Esophagus muscularis mucosa (tissue), 4 donors: ENCODE results near the gene GSTM5. TPM values are rescaled to one million over a fixed set of nuclear protein-coding genes. Genes with fewer than 3 reads are reported as not detected.

Experiments used
- DNase-seq: peaks from one replicate; pipeline ENCODE4 v3.0.0-alpha.2; 2017; ENCODE audit errors: extremely low spot score
- H3K27ac ChIP-seq, 4 donors: fragments of 200-600 bp; sonication (generic); replicated peaks in 1 of 4; 1 replicate in 3 of 4; 2 replicates in 1 of 4; pipeline ENCODE4 v1.5.1; 2016 to 2019; ENCODE audit warnings: mild to moderate bottlenecking in 1 of 4
- H3K27me3 ChIP-seq, 4 donors: fragments of 200-600 bp; sonication (generic); one replicate each; pipeline versions ENCODE4 v1.5.1 to v1.6.0; 2016 to 2019
- H3K36me3 ChIP-seq, 4 donors: fragments of 200-600 bp; sonication (generic); one replicate each; pipeline ENCODE4 v1.5.1; 2016 to 2019
- H3K4me1 ChIP-seq, 4 donors: fragments of 200-600 bp; sonication (generic); one replicate each; pipeline ENCODE4 v1.5.1; 2016 to 2019
- H3K4me3 ChIP-seq, 4 donors: fragments of 200-600 bp; sonication (generic); 1 replicate in 2 of 4; 2 replicates in 2 of 4; pipeline ENCODE4 v1.5.1; 2016 to 2019; ENCODE audit warnings: mild to moderate bottlenecking in 4 of 4, moderate library complexity in 1 of 4
- H3K9me3 ChIP-seq, 4 donors: fragments of 200-600 bp; sonication (generic); 1 replicate in 3 of 4; 2 replicates in 1 of 4; pipeline ENCODE4 v1.5.1; 2016 to 2019
- EP300 ChIP-seq: sonication (generic); formaldehyde crosslinking; IDR thresholded peaks from one replicate; pipeline ENCODE4 v1.6.1; 2017; ENCODE audit warnings: antibody characterized with exemption
- POLR2A ChIP-seq: fragments of 450-650 bp; IDR thresholded peaks from one replicate; pipeline ENCODE4 v1.6.1; 2017; ENCODE audit warnings: antibody characterized with exemption, moderate library complexity, mild to moderate bottlenecking, low read depth
- POLR2AphosphoS5 ChIP-seq, 2 donors: sonication (generic); formaldehyde crosslinking; IDR thresholded peaks; one replicate each; pipeline ENCODE4 v1.6.1; 2017; ENCODE audit warnings: antibody characterized with exemption in 2 of 2
- WGBS: methylation state at CpG from one replicate; pipeline ENCODE4 v1.1.5; 2018; 5-methylcytosine and 5-hydroxymethylcytosine counted together
- intact Hi-C: fragments of 100-400 bp; cut with DNase I; formaldehyde crosslinking; loops from one replicate; pipeline ENCODE4 v1.15.1; 2023
- total RNA-seq, 4 donors: library from RNA; depleted of rRNA; stranded (reverse); fragments of >200 nt; gene quantifications; one replicate each; pipeline versions ENCODE4 v1.1.0 to v1.2.1, GENCODE V29; 2016
- TF ChIP-seq, protein P1 (sequence below), 3 experiments: fragments of 200-600 bp in 2 of 3; fragments of 450-650 bp in 1 of 3; sonication (generic) in 2 of 3; IDR thresholded peaks; one replicate each; pipeline ENCODE4 v1.5.1; 2017 to 2019; ENCODE audit warnings: antibody characterized with exemption in 3 of 3, mild to moderate bottlenecking in 2 of 3, moderate library complexity in 1 of 3

The GSTM5 gene
- total RNA-seq, 4 donors from 2014 or later: 4.2 to 7.6 (median 6.0) TPM

DNA sequence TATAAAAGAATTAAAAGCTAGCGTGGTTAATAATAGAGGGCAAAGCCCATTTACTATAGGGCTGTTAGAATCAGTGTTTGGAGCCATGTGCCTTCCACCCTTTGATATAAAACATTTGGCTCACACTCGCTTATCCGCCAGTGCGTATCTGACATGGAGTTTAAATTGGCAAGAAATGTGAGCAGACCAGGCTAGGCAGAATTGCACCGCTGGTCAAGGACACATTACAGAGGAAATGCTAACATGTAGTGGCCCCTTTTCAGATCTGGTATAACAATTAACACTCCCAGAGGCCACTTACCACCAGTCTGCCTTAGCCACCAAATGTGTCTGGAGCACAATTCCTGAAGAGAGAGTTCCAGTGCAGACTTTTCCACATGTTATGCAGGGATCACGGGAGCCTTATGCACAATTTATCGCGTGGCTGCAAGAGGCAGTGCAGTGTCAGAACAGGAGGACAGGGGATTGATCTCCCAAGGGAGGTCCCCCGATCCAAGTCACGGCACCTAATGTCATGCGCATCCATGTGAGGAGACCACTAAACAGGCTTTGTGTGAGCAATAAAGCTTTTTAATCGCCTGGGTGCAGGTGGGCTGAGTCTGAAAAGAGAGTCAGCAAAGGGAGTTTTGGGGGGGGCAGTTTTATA is 14.8 kb downstream of the GSTM5 start:
- no peaks in the 10 kb centered on the region for H3K36me3 ChIP-seq
- H3K27ac ChIP-seq: no peak overlapping the region
- intact Hi-C loops: no loop called here
- no peak for TF ChIP-seq POLR2AphosphoS5 (IDR thresholded peaks at IDR 0.05)
- TF ChIP-seq EP300: no peak
- TF ChIP-seq, protein P1, sequence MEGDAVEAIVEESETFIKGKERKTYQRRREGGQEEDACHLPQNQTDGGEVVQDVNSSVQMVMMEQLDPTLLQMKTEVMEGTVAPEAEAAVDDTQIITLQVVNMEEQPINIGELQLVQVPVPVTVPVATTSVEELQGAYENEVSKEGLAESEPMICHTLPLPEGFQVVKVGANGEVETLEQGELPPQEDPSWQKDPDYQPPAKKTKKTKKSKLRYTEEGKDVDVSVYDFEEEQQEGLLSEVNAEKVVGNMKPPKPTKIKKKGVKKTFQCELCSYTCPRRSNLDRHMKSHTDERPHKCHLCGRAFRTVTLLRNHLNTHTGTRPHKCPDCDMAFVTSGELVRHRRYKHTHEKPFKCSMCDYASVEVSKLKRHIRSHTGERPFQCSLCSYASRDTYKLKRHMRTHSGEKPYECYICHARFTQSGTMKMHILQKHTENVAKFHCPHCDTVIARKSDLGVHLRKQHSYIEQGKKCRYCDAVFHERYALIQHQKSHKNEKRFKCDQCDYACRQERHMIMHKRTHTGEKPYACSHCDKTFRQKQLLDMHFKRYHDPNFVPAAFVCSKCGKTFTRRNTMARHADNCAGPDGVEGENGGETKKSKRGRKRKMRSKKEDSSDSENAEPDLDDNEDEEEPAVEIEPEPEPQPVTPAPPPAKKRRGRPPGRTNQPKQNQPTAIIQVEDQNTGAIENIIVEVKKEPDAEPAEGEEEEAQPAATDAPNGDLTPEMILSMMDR (IDR thresholded peaks at IDR 0.05): no peak
- TF ChIP-seq POLR2A: no peak
- no peaks in the 10 kb centered on the region for H3K9me3 ChIP-seq
- no peaks in the 10 kb centered on the region for H3K27me3 ChIP-seq
- WGBS: 86% methylated on average over 12 of the region's 12 CpGs
- no peak for DNase-seq
- H3K4me1 ChIP-seq: peaks cover 0 to 4% (median 0%) of the 10 kb centered on the region in 4 donors
- no peak overlapping the region for H3K4me3 ChIP-seq

DNA sequence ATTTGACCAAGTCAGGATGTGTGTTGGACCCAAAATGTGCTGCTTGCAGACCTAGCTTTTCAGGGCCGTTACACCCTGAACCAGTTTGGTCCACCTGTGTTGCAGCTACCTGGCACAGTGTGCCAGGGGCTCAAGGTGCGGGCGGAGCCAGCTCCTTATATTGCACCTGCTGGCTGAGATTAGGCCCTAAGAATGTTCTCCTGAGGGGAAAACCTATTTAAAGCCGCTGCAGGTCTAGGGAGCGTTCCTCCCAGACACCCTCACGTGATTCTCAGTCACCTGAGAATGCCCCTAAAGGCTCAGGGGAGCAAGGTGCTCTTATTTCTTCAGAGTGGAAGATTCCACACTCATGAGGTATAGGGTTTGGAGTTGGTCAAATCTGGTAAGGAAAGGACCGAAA is 16.8 kb downstream of the GSTM5 start:
- TF ChIP-seq, protein P1 (IDR thresholded peaks at IDR 0.05): no peak
- TF ChIP-seq EP300: no peak
- no peak for TF ChIP-seq POLR2AphosphoS5 (IDR thresholded peaks at IDR 0.05)
- TF ChIP-seq POLR2A: no peak

DNA sequence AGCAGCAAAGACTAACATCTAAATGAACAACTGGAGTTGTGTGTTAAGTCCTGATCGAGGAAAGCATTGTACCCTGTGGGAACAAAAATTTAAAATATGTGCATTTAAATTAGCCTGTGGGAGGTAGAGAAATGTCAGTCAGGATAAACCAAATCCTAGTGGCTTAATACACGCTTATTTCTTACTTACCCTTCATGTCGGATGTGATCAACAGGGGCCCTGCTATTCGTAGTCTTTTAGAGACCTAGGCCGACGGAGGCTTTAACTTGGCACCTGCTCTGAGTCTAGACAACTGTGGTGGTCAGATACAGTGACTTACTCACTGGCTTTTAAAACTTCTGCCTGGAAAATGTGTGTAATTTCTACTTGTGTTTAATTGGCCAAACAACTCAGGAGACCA is 18.6 kb downstream of the GSTM5 start:
- intact Hi-C loops: no loop called here
- 80% methylated on average over 6 of the region's 6 CpGs for WGBS
- Histone ChIP-seq H3K4me1 (no peaks in the 10 kb centered on the region), H3K4me3 (no peak overlapping the region), H3K36me3 (no peaks in the 10 kb centered on the region), H3K27ac (no peak overlapping the region), H3K9me3 (no peaks in the 10 kb centered on the region), H3K27me3 (no peaks in the 10 kb centered on the region)
- DNase-seq: no peak
- TF ChIP-seq POLR2A (no peak), EP300 (no peak), POLR2AphosphoS5 (IDR thresholded peaks at IDR 0.05) (no peak)
- TF ChIP-seq, protein P1 (IDR thresholded peaks at IDR 0.05): no peak

More for the DNA sequence above, 16.8 kb downstream of the GSTM5 start:
- H3K4me3 ChIP-seq: no peak overlapping the region
- no peaks in the 10 kb centered on the region for H3K27me3 ChIP-seq
- H3K9me3 ChIP-seq: no peaks in the 10 kb centered on the region
- intact Hi-C loops: no loop called here
- no peak overlapping the region for H3K27ac ChIP-seq
- no peaks in the 10 kb centered on the region for H3K36me3 ChIP-seq
- DNase-seq: no peak
- no peaks in the 10 kb centered on the region for H3K4me1 ChIP-seq
- 88% methylated on average over 5 of the region's 7 CpGs for WGBS

DNA sequence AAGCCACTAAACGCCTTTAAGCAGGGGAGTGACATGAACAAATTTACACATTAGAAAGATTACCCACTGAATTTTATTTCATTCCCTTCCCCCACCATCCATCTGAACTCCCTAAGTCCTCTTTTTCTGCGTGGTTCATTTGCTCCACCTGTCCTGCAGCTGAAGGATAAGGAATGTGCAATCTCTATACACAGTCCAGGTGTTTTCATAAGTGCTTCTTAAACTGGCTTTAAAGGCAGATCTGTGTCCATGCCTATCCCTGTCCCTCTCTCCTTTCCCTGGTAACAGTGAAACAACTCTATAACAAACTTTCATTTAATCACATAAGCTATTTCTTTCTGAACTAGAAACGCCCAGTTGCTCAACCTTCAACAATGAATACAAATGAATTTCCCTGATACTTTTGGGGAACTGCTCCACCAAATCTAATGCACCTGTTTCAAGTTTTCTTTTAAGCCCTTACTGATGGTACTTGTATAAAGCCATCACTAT is 20.4 kb downstream of the GSTM5 start:
- no peak overlapping the region for H3K27ac ChIP-seq
- H3K4me1 ChIP-seq: no peaks in the 10 kb centered on the region
- intact Hi-C loops: no loop called here
- TF ChIP-seq POLR2AphosphoS5 (IDR thresholded peaks at IDR 0.05): no peak
- TF ChIP-seq POLR2A: no peak
- no peak for DNase-seq
- H3K9me3 ChIP-seq: no peaks in the 10 kb centered on the region
- H3K36me3 ChIP-seq: peaks cover 5 to 13% (median 9%) of the 10 kb centered on the region in 4 donors
- H3K4me3 ChIP-seq: no peak overlapping the region
- no peaks in the 10 kb centered on the region for H3K27me3 ChIP-seq
- WGBS: 62% methylated on average over 3 of the region's 3 CpGs

DNA sequence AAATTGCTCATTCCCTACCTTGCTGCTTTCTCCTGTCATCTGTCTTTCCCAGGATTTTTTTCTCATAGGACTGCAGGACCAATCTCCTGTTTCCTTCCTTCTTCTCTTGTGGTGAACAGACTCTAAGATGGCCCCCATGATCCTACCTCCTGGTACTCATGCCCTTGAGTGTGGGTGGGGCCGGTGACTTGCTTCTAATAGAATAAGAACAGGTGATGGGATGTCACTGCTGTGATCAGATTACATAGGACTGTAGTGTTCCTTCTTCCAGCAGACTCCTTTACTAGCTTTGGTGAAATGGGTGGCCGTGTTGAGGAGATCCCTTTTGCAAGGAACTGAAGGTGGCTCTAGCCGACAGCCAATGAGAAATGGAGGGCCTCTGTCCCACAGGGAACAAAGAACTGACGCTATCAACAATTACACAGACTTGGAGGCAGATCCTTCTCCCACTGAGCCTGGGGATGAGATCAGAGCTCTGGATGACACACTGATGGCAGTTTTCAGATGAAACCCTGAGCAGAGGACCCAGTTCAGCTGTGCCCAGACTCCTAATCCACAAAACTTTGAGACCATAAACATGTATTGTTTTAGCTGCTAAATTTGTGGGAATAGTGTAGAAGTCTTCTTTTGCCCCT is 21.3 kb downstream of the GSTM5 start:
- DNase-seq: no peak
- H3K9me3 ChIP-seq: no peaks in the 10 kb centered on the region
- H3K27ac ChIP-seq: no peak overlapping the region
- intact Hi-C loops: no loop called here
- TF ChIP-seq POLR2AphosphoS5 (IDR thresholded peaks at IDR 0.05) (no peak), EP300 (no peak), POLR2A (no peak)
- TF ChIP-seq, protein P1 (IDR thresholded peaks at IDR 0.05): no peak
- no peaks in the 10 kb centered on the region for H3K27me3 ChIP-seq
- no peaks in the 10 kb centered on the region for H3K4me1 ChIP-seq
- 96% methylated on average over 4 of the region's 4 CpGs for WGBS
- peaks cover 6 to 21% (median 13%) of the 10 kb centered on the region in 4 donors for H3K36me3 ChIP-seq
- H3K4me3 ChIP-seq: no peak overlapping the region
